NCI-H2196 (cell line): ENCODE measurements around the gene COL11A2.
"Not testable (repeated sequence)": the region's sequence is repeated elsewhere in the genome, so short reads cannot be mapped to it uniquely, and the experiment has no call there.

Experiments
- DNase-seq: peaks from one replicate; lab custom pipeline; 2025; ENCODE audit not compliant: unreplicated experiment; lab: John Stamatoyannopoulos, UW

Gene COL11A2

GRCh38 chr6:33192105-33192646, at the start of gene COL11A2:
Gene COL11A2, minus strand, starts transcription at chr6:33192467. Its CDS starts 227 bp downstream, at chr6:33192240.
- no peak for DNase-seq

GRCh38 chr6:33241968-33242367, 49.7 kb upstream of the COL11A2 start:
- DNase-seq = no peak

GRCh38 chr6:33237741-33238140, 45.5 kb upstream of the COL11A2 start:
- no peak for DNase-seq

GRCh38 chr6:33236852-33237251, 44.6 kb upstream of the COL11A2 start:
- DNase-seq = no peak

- DNase-seq = no peak
Observed at GRCh38 chr6:33236328-33236727, 44.1 kb upstream of the COL11A2 start.

- no peak for DNase-seq
Observed at GRCh38 chr6:33235221-33235634, 43.0 kb upstream of the COL11A2 start.

- not testable (repeated sequence) for DNase-seq
Observed at GRCh38 chr6:33226503-33227120, 34.3 kb upstream of the COL11A2 start.

GRCh38 chr6:33217681-33218080, 25.4 kb upstream of the COL11A2 start:
- DNase-seq = no peak

- DNase-seq = no peak
Observed at GRCh38 chr6:33217246-33217645, 25.0 kb upstream of the COL11A2 start.

- no peak for DNase-seq
Observed at GRCh38 chr6:33216117-33216649, 23.9 kb upstream of the COL11A2 start.

- no peak for DNase-seq
Observed at GRCh38 chr6:33215271-33216116, 23.2 kb upstream of the COL11A2 start.

- no peak for DNase-seq
Observed at GRCh38 chr6:33213989-33214335, 21.7 kb upstream of the COL11A2 start.

GRCh38 chr6:33213166-33213988, 21.1 kb upstream of the COL11A2 start:
- DNase-seq = no peak

GRCh38 chr6:33212857-33213165, 20.5 kb upstream of the COL11A2 start:
- DNase-seq = no peak

- no peak for DNase-seq
Observed at GRCh38 chr6:33211666-33212422, 19.6 kb upstream of the COL11A2 start.

GRCh38 chr6:33211136-33211535, 18.9 kb upstream of the COL11A2 start:
- DNase-seq = no peak

GRCh38 chr6:33209856-33210255, 17.6 kb upstream of the COL11A2 start:
- no peak for DNase-seq

GRCh38 chr6:33208091-33208967, 16.1 kb upstream of the COL11A2 start, which contains the start of gene RING1:
Gene RING1, plus strand, starts transcription at chr6:33208500. Its CDS starts 323 bp downstream, at chr6:33208823.
- DNase-seq = peak; percentile 86

- DNase-seq = no peak
Observed at GRCh38 chr6:33207552-33208090, 15.4 kb upstream of the COL11A2 start.
